OCI-LY7 (cell line): ENCODE measurements around the gene MRPL36. TPM values are rescaled to one million over a fixed set of nuclear protein-coding genes. Genes with fewer than 3 reads are reported as not detected.

Experiments
- BruUV-seq: library from RNA; stranded (reverse); fragments of 400-500 nt; replicated peaks from 2 replicates; lab custom pipeline; 2021; lab: Mats Ljungman, UMichigan
- CTCF ChIA-PET: fragments of 300-600 bp; sonication (Branson Sonifier 250); formaldehyde crosslinking; loops from one replicate; lab custom pipeline; 2022; ENCODE audit warnings: antibody characterized with exemption; ENCODE audit not compliant: unreplicated experiment; lab: Charles Lee
- POLR2A ChIA-PET: fragments of 300-600 bp; sonication (Branson Sonifier 250); formaldehyde crosslinking; loops from one replicate; lab custom pipeline; 2022; ENCODE audit warnings: antibody characterized with exemption; lab: Charles Lee
- DNase-seq: peaks from one replicate; pipeline ENCODE4 v3.0.0-alpha.2; 2015; ENCODE audit warnings: low spot score
- H2AFZ ChIP-seq: fragments of 200-600 bp; sonication (generic), shearing (Covaris generic); 2 replicates; pipeline ENCODE4 v1.6.1; 2014; ENCODE audit warnings: mild to moderate bottlenecking, antibody characterized with exemption, low read length, moderate library complexity
- H3K27ac ChIP-seq: fragments of 200-600 bp; sonication (generic); 2 replicates; pipeline ENCODE4 v1.5.1; 2014; ENCODE audit warnings: mixed run types, low read depth, mild to moderate bottlenecking, moderate library complexity, low read length, inconsistent platforms; ENCODE audit not compliant: poor library complexity, severe bottlenecking
- H3K36me3 ChIP-seq: fragments of 200-600 bp; sonication (generic); 2 replicates; pipeline ENCODE4 v1.6.1; 2014; ENCODE audit warnings: mild to moderate bottlenecking, antibody characterized with exemption, low read length, moderate library complexity, mixed read lengths; ENCODE audit not compliant: insufficient read depth
- H3K4me1 ChIP-seq: fragments of 200-600 bp; sonication (generic); 2 replicates; pipeline ENCODE4 v1.5.1; 2014; ENCODE audit warnings: mild to moderate bottlenecking, low read length; ENCODE audit not compliant: insufficient read depth, poor library complexity, severe bottlenecking
- H3K4me2 ChIP-seq: fragments of 200-600 bp; sonication (generic); 2 replicates; pipeline ENCODE4 v1.6.1; 2014; ENCODE audit warnings: mild to moderate bottlenecking, low read length
- H3K4me3 ChIP-seq: fragments of 200-600 bp; sonication (generic); 2 replicates; pipeline ENCODE4 v1.5.1; 2014; ENCODE audit warnings: mild to moderate bottlenecking, low read depth, low read length; ENCODE audit not compliant: poor library complexity, severe bottlenecking
- H3K79me2 ChIP-seq: fragments of 200-600 bp; sonication (generic); 2 replicates; pipeline ENCODE4 v1.6.1; 2016; ENCODE audit warnings: low read depth, mild to moderate bottlenecking, low read length, moderate library complexity, mixed read lengths; ENCODE audit not compliant: insufficient read depth
- H3K9me2 ChIP-seq: fragments of 200-600 bp; sonication (generic); 2 replicates; pipeline ENCODE4 v1.6.1; 2016; ENCODE audit warnings: mild to moderate bottlenecking, low read length, mixed read lengths; ENCODE audit not compliant: insufficient read depth
- H3K9me3 ChIP-seq: fragments of 200-600 bp; sonication (generic); 2 replicates; pipeline ENCODE4 v1.6.1; 2014; ENCODE audit warnings: mild to moderate bottlenecking, mixed run types, low read length, mixed read lengths
- H4K20me1 ChIP-seq: fragments of 200-600 bp; sonication (generic); 2 replicates; pipeline ENCODE4 v1.6.1; 2014; ENCODE audit warnings: mild to moderate bottlenecking, antibody characterized with exemption, low read length, moderate library complexity, mixed read lengths; ENCODE audit not compliant: insufficient read depth
- EZH2phosphoT487 ChIP-seq: fragments of 200-600 bp; sonication (generic); IDR thresholded peaks from 2 replicates; pipeline ENCODE4 v1.6.1; 2018; ENCODE audit warnings: low read depth, borderline replicate concordance, mild to moderate bottlenecking, mixed run types, antibody characterized with exemption, low read length, moderate library complexity, mixed read lengths
- intact Hi-C: fragments of 100-400 bp; cut with micrococcal nuclease; formaldehyde crosslinking; loops from one replicate; pipeline ENCODE4 v1.10.0; 2022; ENCODE audit not compliant: unreplicated experiment
- total RNA-seq, 2 experiments: library from RNA; depleted of rRNA in 1 of 2; stranded (reverse); fragments of >200 nt in 1 of 2; shearing (Covaris generic) in 1 of 2; gene quantifications; 2 replicates each; pipeline ENCODE4 v1.2.3, GENCODE V29; 2014 to 2022
- TF ChIP-seq, protein P1 (sequence below): fragments of 200-600 bp; sonication (generic); conservative IDR thresholded peaks from 2 replicates; pipeline ENCODE4 v1.5.1; 2014; ENCODE audit warnings: mild to moderate bottlenecking, antibody characterized with exemption, low read length, moderate library complexity, mixed read lengths

The MRPL36 gene
- total RNA-seq, 2 experiments from 2014 or later, result 91.7 to 93.8 TPM

DNA sequence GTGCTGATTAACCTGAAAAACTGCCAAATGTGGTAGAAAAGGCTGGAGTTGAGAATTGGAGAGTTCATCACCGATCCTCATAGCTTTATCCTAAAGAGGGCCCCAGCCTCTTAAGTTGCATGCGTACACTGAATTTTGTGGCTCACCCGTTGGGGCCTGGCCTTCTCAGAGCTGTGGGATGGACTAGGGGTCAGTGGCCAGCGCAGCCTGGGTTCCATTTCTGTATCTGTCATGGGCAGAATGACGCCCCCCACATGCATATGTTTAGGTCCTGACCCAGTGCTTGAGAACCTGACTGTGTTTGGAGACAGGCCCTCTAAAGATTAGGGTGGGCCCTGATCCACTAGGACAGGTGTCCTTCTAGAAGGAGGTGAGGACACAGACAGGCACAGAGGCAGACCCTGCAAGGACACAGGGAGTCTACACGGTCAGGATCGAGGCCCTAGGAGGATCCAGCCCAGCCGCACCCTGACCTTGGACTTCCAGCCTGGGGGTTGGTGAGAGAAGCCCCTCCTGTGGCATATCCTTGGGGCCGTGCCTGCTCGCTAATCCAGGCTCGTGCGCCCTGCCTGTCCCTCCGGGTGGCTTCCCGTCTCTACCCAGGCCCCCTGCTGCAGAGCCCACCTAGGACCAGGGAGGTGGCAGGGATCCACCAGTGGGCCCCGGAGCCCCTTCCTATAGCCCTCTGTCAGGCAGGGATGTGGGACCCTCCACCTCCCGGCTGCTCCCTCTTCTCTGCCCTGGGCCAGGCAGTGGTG, 33.8 kb upstream of the MRPL36 start:
- no peaks in the 10 kb centered on the region for H3K9me2 ChIP-seq
- no peak overlapping the region for H2AFZ ChIP-seq
- intact Hi-C loops, result no loop called here
- no peak overlapping the region for H3K4me2 ChIP-seq
- no peak overlapping the region for H3K4me3 ChIP-seq
- no peaks in the 10 kb centered on the region for H3K9me3 ChIP-seq
- peaks cover 8% of the 10 kb centered on the region; the same call in 1 of the 2 replicates for H3K36me3 ChIP-seq
- no peaks in the 10 kb centered on the region for H3K4me1 ChIP-seq
- no peaks in the 10 kb centered on the region for H4K20me1 ChIP-seq
- CTCF ChIA-PET, result no interaction called here
- H3K27ac ChIP-seq, result no peak overlapping the region
- BruUV-seq, result no TSS peak
- H3K79me2 ChIP-seq, result no peaks in the 10 kb centered on the region
- no peak for DNase-seq
- no peak for TF ChIP-seq EZH2phosphoT487
- TF ChIP-seq, protein P1, sequence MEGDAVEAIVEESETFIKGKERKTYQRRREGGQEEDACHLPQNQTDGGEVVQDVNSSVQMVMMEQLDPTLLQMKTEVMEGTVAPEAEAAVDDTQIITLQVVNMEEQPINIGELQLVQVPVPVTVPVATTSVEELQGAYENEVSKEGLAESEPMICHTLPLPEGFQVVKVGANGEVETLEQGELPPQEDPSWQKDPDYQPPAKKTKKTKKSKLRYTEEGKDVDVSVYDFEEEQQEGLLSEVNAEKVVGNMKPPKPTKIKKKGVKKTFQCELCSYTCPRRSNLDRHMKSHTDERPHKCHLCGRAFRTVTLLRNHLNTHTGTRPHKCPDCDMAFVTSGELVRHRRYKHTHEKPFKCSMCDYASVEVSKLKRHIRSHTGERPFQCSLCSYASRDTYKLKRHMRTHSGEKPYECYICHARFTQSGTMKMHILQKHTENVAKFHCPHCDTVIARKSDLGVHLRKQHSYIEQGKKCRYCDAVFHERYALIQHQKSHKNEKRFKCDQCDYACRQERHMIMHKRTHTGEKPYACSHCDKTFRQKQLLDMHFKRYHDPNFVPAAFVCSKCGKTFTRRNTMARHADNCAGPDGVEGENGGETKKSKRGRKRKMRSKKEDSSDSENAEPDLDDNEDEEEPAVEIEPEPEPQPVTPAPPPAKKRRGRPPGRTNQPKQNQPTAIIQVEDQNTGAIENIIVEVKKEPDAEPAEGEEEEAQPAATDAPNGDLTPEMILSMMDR, result no peak
- POLR2A ChIA-PET, result no interaction called here

DNA sequence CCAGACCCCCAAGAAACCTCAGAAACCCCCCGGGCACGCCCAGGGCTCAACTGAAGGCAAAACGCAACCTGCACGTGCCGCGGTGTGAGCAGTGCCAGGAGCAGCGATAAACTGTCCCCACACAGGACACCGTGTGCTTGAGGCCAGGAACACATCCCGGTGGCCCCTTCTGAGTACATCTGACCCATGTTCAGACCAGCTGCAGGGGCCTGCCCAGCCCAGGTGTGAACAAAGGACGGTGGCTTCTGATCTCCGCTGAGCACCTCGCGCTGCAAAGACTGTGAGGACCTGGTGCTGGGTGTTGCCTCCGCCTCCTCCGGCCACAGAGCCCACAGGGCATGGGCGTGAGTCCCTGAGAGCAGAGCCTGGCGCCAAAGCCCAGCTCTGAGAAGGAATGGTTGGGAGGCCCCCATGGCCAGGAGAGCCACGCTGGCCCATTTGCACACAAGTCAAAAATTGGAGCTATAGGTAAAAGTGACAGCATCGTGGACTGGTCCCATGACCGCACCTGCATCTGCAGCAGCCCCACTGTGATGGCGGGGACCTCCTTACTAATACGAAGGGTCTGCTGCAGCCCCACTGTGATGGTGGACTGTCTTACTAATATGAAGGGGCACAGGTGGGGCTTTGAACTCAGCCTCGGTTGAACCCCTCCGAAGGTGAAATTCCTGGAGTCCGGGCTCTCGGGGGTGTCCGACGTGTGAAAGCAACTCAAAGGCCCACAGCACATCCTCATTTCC, 33.0 kb upstream of the MRPL36 start:
- ChIA-PET POLR2A (no interaction called here), CTCF (no interaction called here)
- Histone ChIP-seq H3K27ac (no peak overlapping the region), H2AFZ (no peak overlapping the region), H3K79me2 (no peaks in the 10 kb centered on the region), H3K36me3 (peaks cover 8% of the 10 kb centered on the region; the same call in 1 of the 2 replicates), H3K4me3 (no peak overlapping the region), H4K20me1 (no peaks in the 10 kb centered on the region), H3K9me3 (no peaks in the 10 kb centered on the region), H3K4me2 (no peak overlapping the region), H3K4me1 (no peaks in the 10 kb centered on the region), H3K9me2 (no peaks in the 10 kb centered on the region)
- TF ChIP-seq EZH2phosphoT487, result no peak
- TF ChIP-seq, protein P1, result no peak
- intact Hi-C loops, result no loop called here
- no TSS peak for BruUV-seq
- DNase-seq, result peak; percentile 5
